GM19395 (cell line): ENCODE results near the gene VPS35.
"Not testable (repeated sequence)": the region's sequence is repeated elsewhere in the genome, so short reads cannot be mapped to it uniquely, and the experiment has no call there.

ENCODE experiments used
- ATAC-seq: cut with Tn5 transposase; IDR thresholded peaks from one replicate; pipeline ENCODE4 v1.9.1; 2021; ENCODE audit warnings: mild to moderate bottlenecking, moderate library complexity; ENCODE audit not compliant: unreplicated experiment

VPS35 gene

DNA sequence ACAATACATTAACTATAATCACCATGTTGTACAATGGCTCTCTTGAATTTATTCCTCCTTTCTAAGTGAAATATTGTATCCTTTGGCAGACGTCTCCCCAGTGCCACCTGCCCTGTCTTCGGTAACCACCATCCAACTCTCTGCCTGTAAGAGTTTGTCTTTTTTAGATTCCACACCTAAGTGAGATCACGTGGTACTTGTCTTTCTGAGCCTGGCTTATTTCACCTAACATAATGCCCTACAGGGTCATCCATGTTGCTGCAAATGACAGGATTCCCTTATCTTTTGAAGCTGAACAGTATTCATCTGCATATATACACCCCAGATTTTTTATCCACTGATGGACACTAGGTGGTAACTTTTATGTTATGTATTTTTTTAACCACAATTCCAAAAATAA, 24.7 kb upstream of the VPS35 start:
- no peak for ATAC-seq

DNA sequence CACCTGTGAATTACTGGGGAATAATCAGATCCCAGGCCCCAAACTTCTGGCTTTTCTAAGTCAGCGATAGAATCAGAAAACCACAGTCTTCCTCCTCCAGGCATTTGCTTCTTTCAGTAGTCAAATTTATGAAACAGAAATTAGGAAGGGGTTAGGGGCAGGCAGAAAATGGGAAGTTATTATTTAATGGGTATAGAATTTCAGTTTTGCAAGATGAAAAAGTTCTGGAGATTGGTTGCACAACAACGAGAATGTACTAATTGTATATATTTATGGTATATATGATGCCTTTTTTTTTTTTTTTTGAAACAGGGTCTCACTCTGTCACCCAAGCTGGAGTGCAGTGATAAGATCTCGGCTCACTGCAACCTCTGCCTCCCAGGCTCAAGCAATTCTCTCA, 23.9 kb upstream of the VPS35 start:
- no peak for ATAC-seq

DNA sequence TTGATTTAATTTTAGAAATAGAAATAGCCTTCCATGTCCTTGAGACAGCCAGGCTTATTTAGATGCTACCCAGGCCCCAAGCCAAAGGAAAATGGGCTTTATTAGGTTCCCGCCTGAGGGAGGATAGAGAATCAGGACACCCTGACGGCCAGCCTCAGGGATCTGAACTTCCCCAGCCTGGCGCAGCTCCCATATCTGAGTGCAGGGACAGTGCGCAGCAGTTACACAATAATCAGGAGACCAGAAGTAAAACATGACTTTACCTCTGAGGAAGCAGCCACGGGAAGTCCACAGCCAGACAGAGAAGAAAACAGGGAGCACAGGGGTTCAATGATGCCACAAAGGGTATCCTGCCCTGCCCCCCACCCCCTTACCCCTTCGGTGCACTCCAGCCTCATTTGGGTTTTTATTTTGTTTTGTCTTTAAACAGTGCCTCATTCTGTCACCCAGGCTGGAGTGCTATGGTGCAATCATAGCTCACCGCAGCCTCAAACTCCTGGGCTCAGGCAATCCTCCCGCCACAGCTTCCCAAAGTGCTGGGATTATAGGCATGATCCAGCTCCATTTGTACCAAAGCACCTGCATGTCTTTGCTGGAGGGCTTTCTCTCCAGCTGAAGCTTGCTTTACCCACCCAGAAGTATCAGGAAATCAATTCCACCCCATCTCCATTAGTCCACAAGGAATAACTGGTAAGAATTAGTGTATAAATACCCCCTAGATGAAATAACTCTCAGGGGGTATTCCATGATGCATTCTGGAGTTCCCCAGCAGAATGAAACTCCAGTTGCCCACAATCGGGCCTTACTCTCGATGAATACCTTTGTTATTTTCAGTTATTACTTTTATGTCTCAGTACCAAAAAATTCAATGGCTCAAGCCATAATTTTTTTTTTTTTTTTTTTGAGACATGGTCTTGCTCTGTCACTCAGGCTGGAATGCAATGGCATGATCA, 22.4 kb upstream of the VPS35 start:
- no peak for ATAC-seq

DNA sequence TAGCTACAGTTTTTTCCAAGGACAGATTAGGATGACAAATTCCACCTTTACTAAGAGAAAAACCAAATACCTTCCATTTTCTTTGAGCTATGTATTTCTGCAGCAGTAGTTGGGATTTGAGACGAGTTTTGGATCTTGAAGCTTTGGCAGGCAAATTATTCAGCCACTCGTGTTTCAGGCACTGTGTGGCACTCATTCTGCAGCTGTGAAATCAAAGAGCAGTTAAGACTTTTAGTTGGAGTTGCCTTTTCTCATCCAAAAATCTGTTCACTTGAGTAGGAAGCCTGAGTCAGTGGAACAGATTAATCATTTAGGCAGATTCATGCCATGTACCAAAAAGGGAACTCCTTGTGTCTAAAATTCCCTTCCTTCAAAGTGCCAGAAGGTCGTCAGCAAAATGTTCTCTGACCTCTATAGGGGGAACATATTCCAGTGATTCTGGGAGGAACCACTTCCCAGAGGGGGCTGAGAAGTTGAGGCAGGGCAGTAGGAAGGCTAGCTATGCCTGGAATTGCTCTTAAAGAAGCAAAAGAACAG, 20.6 kb upstream of the VPS35 start:
- no peak for ATAC-seq

DNA sequence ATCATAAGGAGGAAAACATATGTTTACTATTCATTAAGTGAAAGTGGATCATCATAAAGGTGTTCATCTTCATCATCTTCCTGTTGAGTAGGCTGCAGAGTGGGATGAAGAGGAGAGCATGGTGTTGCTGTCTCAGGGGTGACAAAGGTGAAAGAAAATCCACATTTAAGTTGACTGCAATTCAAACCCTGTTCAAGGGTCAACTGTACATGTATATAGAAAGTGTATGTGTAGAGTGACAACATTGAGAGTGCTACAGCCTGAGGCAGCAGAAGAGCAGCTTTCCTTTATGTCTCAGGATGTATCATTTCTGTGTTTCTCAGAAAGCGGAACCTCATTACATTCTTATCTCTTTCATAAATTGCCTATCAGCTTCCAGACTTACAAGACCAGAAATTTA, 17.7 kb upstream of the VPS35 start:
- no peak for ATAC-seq

DNA sequence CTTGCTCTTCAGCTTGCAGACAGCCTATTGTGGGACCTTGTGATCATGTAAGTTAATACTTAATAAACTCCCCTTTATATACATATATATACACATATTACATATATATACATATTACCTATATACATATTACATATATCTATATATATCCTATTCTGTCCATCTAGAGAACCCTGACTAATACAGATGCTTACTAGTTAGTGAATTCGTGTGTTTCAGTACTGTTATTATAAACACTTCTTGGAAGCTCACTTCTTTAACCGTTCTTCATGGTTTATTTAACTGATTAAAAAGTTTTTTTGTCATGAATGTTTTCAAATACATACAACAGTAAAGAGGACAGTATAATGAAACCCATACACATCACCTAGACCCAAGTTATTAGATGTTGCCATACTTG, 13.1 kb upstream of the VPS35 start:
- ATAC-seq, result no peak

DNA sequence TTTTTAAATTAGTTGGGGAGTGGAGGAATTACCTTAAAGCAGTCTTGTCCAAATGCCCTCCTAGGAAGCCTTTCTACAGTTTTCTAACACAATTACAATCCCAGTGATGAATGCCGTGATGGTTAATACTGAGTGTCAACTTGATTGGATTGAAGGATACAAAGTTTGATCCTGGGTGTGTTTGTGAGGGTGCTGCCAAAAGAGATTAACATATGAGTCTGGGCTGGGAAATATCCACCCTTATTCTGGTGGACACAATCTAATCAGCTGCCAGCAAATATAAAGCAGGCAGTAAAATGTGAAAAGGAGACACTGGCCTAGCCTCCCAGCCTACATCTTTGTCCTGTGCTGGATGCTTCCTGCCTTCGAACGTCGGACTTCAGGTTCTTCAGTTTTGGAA, 12.6 kb upstream of the VPS35 start:
- no peak for ATAC-seq

DNA sequence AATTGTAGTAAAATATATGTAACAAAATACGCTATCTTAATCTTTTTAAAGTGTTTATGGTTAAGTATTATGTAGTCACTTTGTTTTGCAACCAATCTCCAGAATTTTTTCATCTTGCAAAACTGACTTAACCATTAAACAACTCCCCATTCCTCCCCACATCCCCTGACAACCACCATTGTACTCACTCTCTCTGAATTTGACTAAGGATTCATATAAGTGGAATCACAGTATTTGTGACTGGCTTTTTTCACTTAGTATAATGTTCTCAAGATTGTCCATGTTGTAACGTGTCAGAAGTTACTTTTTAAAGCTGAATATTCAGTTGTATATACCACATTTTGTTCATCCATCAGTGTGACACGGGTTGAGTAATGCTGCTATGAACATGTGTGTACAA, 11.1 kb upstream of the VPS35 start:
- no peak for ATAC-seq

DNA sequence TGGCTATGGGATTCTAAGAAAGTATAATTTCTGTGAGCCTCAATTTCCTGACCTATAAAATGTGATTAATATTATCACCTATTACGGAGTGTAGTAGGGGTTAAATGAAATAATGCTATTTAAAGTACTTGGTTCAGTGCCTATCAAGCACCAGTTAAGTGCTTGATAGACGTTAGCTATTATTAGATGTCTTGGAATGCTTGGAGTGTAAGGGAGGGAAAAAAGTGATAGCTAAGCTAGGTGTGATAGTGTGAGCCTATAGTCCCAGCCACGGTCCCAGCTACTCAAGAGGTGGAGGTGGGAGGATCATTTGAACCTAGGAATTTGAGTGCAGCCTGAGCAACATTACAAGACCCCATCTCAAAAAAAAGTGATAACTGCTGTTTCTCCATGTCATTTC, 8.0 kb upstream of the VPS35 start:
- ATAC-seq, result no peak

DNA sequence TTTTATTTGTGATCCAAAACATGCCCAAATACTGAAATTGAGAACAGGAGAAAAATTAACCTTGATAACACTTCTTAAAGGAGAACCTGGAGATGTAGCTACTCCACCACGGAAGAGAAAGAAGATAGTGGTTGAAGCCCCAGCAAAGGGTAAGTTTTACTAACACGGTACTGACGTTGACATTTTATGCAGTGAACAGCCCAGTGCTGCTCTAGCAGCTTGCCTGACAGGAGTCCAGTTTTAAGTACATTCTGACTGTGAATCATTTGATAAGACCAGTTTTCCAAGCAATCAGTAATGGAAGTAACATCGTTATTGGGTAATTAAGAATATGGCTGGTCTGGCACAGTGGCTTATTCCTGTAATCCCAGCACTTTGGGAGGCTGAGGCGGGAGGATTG, 7.0 kb upstream of the VPS35 start:
- ATAC-seq, result no peak

DNA sequence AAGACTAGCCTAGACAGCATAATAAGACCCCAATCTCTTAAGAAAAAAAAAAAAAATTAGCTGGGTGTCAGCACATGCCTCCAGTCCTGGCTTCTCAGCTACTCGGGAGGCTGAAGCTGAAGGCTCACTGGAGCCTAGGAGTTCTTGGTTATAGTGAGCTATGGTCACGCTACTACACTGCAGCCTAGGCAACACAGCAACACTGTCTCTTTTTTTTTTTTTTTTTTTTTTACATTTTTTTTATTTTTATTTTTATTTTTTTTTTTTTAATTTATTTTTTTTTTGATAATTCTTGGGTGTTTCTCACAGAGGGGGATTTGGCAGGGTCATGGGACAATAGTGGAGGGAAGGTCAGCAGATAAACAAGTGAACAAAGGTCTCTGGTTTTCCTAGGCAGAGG, 4.6 kb upstream of the VPS35 start:
- ATAC-seq, result no peak

DNA sequence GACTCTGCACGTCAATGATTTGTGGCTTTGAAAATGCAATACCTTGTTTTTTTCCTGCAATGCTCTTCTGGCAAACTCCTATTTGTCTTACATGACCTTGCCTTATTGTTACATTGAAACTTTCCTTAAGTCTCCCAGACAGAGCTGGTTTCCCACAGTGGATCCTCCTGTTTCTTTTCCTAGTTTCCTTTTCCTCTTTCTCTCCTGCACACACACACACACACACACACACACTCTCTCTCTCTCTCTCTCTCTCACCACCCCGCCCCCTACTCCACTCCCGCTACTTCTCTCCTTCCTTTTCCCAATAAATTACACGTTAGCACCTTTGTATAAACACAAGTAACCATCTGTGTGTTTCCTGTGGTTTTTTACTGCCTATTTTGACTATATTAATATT, 2.7 kb upstream of the VPS35 start:
- no peak for ATAC-seq

DNA sequence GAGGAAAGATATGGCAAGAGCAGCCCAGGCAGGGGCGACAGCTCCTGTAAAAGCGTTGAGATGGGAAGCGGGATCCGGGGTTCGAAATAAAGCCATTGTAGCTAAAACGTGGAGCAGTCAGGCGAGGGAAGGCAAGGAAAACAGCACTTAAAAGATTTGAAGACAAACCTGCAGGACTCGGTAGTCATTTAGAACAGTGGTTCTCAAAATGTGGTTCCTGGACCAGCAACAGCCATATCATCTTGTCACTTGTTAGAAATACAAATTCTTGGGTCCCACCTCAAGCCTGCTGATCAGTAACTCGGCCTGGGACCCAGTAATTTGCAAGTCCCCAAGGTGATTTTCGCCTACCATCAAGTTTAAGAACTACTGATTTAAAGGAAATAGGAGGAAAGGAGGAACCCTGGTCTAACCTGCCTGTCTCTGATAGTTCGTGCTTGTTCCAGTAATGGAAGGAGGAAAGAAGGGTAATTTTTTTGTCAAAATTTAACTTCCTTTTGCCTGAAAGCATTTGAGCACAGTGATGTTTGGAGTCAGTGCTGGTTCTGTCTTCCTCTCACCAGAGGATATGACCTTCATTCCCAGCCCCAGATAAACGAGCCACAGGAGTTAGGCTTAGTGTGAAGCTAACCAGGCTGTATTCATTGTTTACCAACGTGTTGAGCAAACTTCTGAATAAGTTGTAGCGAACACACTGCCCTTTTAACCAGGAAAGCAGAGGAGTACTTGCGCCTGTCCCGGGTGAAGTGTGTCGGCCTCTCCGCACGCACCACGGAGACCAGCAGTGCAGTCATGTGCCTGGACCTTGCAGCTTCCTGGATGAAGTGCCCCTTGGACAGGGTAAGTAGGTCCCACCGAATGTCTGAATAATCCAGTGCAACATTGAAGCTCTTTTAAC, 1.6 kb upstream of the VPS35 start:
- ATAC-seq, result no peak

DNA sequence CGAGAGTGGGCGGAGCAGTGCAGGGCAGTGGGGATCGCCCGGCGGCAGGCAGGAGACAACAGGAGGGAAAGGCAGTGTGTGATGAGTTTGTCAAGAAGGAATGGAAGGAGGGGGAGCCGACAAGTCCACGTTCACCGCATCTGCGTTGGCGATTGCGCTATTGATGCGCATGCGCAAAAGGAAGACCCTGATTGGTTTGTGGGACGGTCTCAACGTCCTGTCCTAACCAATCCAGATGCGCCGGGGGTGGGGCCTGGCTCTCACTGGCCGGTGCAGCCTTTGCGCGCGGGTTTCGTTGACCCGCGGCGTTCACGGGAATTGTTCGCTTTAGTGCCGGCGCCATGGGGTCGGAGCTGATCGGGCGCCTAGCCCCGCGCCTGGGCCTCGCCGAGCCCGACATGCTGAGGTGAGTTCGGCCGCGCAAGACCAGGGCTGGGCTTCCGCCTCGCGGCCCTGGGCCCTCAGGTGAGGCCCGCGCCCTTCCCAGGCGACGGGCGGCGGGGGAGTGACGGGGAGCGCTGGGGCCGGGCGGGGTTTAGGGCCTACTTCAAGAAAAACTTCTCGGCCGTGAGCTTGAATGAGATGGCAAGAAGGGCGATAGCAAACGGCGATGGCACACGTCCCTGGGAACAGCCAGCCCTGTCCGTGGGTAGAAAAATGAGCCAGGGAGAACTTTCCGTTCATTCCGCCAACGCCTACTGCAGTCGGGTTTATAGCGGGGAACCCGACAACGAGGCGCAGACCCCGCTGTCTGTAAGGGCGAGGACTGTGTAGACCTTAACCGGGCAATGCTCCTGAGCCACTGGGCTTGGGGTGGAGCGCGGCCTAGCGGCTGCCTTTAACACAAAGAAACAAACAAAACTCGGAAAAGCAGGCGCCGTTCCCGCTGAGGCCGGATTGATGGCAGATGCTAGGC, 645 bp upstream of the VPS35 start, which contains the start of gene ORC6:
Gene ORC6, plus strand, starts transcription at position 295 of the 916 bp plus-strand sequence. Its CDS starts 47 bp downstream, at position 342.
- ATAC-seq, result peak; percentile 72

DNA sequence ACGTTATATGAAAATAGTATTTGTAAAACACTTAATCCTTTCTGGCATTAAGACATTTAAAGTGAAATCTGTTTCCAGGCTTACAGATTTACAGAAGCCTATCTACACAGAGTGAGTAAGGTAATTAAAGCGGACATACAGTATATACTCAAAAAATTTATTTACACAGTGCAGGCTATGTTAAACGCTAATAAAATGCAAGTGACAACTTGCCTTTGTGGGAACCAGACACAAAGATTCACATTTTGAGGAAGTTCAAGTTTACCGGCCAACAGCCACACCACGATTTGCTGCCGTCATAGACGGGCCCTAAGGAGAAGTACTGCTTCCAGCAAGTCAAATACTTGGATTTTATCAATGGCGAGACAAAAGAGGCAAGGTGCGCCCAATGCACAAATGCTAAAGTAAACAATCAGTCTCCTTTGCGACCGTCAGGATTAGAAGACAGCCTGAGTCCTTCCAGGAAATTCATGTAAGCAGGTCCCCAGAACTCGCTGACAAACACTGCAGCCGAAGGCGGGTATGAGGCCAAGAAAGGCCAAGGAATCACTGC, 801 bp downstream of the VPS35 start:
- ATAC-seq, result no peak

DNA sequence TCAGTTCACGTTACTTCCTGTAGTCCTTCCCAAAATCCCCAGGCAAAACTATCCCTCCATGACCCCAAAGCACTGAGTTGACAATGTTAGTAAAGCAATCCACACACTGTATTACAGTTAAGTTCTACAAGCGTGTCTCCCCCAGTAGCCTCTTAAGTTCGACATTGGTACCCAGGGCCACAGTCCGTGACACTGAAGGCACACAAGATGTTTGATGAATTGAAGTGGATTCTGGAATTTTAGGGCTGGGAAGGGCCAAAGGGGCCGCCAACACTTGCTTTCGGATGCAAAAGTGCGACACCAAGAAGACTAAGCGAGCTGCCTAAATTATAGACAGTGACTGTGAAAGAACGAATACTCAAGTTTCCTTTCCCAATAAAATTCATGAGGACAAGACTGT, 1.5 kb downstream of the VPS35 start:
- ATAC-seq, result no peak

DNA sequence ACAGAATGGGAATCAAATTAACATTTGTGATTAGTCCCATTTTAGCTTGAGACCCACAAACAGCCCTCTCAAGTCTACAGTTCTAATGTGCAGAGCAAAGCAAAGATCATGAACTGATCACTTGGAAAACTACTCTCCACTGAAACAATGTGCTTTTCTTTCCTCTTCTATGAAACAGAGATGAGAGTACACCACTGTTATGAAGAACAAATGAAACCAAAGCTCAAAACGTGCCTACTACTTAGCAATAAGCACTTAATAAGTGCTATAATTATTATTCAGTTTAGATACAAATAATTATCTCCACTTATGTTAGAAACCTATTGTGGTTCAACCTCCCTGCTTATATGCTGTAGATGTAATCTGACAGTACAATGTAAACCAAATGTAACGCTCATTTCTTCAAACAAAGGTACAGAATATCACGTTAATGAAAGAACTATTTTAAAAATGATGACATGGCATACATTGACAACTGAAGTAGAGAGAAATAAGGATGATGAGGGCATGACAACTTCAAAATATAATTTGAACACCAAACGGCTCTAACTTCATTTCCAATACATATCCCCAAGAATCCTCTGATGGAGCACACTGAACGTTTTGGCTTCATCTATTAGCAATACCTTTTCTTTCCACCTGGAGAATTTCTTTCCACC, 2.0 kb downstream of the VPS35 start:
- ATAC-seq, result no peak

DNA sequence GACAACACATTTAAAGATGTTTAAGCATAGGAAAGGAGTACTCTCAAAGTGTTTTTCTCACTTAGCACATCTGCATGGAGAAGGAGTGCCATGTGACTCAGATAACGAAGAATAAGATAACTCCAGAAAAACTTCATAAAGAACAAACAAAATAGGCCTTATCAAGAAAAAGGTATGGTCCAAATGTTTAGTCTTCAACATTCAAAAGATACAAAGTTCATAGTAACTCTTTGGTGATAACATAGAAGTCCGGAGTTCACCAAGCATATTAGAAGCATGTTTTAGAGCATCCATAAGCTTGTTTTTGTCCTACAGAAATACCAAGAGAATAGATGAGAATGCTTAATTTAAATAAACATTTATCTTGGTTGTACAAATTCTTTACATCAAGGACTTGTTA, 7.1 kb downstream of the VPS35 start:
- not testable (repeated sequence) for ATAC-seq

DNA sequence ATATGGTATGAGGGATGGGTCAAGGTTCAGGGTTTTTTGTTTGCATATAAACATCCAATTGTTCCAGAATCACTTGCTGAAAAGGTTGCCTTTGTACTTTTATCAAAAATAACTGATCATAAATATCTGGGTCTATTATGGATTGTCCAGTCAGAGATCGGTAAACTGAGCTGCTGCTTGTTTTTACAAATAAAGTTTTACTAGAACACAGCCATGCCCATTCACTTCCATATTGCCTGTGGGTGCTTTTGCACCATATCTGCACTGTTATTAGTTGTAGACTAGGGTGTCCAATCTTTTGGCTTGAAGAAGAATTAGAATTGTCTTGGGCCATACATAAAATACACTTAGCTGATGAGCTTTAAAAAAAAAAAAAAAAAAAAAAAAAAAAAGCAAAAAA, 11.0 kb downstream of the VPS35 start:
- not testable (repeated sequence) for ATAC-seq
